ENCODE measurements around the gene CIAO2A. TPM values are rescaled to one million over a fixed set of nuclear protein-coding genes. Genes with fewer than 3 reads are reported as not detected.

The CIAO2A gene
- total RNA-seq, 1 donor from 2014 or later = 39.3 TPM

DNA sequence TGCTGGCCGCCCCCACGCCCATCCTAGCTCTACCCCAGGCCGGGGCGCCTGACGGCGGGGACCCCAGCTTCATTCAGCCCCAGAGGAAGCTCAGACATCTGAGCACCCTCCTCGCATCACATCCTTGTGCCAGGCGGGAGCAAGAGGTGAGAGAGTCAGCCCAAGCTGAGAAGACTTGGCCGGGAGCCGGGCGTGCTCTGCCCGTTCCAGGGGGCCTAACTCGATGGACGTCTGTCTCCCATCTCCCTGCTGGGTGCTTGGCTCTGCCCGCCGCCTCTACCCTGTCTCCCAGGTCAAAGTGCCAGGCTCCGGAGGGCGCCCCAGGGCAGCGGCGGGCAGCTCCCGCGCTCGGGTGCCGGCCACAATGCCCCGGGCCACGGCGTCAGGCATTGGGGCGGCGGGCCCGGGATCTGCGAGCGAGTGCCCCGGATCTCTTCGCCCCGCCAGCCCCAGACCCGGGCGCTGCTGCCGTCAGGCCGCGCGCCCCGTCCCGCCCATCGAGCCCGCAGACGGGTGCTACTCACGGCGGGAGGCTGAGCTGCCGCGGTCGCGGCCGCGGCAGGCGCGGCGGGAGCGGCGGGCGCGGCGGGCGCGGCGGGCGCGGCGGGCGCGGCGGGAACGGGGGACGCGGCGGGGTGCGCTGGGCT is 47.7 kb downstream of the CIAO2A start:
- DNase-seq (ENCODE audit: low spot score in 2 of 2, unreplicated experiment in 2 of 2) = no peak
- no peaks in the 10 kb centered on the region for H3K9me3 Mint-ChIP-seq
- H3K27me3 Mint-ChIP-seq (ENCODE audit: low read depth) = peaks cover 51% of the 10 kb centered on the region
- peaks cover 6% of the 10 kb centered on the region for H3K4me1 Mint-ChIP-seq
- H3K36me3 Mint-ChIP-seq = no peaks in the 10 kb centered on the region
- no peak overlapping the region for H3K27ac Mint-ChIP-seq
- TF ChIP-seq, protein P1, sequence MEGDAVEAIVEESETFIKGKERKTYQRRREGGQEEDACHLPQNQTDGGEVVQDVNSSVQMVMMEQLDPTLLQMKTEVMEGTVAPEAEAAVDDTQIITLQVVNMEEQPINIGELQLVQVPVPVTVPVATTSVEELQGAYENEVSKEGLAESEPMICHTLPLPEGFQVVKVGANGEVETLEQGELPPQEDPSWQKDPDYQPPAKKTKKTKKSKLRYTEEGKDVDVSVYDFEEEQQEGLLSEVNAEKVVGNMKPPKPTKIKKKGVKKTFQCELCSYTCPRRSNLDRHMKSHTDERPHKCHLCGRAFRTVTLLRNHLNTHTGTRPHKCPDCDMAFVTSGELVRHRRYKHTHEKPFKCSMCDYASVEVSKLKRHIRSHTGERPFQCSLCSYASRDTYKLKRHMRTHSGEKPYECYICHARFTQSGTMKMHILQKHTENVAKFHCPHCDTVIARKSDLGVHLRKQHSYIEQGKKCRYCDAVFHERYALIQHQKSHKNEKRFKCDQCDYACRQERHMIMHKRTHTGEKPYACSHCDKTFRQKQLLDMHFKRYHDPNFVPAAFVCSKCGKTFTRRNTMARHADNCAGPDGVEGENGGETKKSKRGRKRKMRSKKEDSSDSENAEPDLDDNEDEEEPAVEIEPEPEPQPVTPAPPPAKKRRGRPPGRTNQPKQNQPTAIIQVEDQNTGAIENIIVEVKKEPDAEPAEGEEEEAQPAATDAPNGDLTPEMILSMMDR (IDR thresholded peaks at IDR 0.05; ENCODE audit: unreplicated experiment) = no peak
- H3K4me3 Mint-ChIP-seq = peak overlapping the region; percentile 61

DNA sequence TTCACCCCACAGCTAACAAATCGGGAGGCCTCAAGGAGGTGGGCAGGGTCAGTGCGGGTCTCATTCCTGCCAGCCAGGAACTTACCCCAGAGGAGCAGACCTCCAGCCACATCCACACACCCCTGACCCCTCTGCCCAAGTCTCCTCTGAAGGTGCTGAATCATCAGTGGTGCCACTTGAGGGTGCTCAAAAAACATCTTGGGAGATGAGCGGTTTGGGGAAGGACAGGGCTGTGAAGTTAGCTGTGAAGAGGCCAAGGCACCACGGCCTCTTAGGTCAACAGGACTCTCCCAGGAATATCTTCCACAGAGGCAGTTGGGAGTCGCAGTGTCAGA is 48.6 kb downstream of the CIAO2A start:
- Mint-ChIP-seq H3K4me1 (peaks cover 6% of the 10 kb centered on the region), H3K9me3 (no peaks in the 10 kb centered on the region), H3K36me3 (no peaks in the 10 kb centered on the region), H3K27me3 (ENCODE audit: low read depth) (peaks cover 51% of the 10 kb centered on the region), H3K4me3 (peak overlapping the region; percentile 61), H3K27ac (no peak overlapping the region)
- TF ChIP-seq, protein P1 (IDR thresholded peaks at IDR 0.05; ENCODE audit: unreplicated experiment) = no peak
- DNase-seq (ENCODE audit: low spot score in 2 of 2, unreplicated experiment in 2 of 2) = no peak

DNA sequence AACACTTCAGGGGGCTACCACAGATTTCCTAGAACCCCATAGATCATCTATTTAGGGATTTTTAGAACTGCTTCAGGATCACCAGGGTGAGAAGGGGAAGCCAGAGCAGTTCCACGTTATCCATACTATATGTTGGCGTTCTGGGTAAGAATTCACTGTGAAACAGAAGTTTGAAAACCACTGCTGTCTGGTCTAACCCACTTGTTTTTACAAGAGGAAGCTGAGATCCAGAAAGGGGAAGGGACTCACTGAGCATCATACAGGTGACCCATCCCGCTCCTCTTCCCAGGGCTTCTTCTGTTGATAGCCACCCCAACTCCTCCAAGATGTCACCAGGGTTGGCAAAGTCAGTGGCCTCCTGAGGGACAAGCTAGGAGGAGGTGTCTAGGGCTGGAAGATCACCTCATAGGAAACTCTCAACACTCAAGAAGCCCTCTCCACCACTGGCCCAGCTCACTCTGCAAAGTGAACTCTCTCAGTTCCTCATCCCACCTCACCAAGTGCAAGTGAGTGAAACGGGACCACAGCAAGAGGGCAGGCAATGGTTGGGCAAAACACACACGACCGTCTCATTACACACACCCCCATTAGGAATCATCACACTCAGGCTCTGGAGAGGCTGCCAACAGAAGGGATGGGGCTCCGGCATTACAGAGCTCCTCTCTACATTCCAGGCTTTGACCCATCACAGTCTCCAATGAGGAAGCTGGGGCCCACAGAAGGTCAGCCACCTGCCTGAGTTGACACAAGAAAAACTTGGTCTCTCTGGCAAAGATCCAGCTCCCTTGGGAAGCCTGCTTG is 49.1 kb downstream of the CIAO2A start:
- H3K4me3 Mint-ChIP-seq = peak overlapping the region; percentile 61

DNA sequence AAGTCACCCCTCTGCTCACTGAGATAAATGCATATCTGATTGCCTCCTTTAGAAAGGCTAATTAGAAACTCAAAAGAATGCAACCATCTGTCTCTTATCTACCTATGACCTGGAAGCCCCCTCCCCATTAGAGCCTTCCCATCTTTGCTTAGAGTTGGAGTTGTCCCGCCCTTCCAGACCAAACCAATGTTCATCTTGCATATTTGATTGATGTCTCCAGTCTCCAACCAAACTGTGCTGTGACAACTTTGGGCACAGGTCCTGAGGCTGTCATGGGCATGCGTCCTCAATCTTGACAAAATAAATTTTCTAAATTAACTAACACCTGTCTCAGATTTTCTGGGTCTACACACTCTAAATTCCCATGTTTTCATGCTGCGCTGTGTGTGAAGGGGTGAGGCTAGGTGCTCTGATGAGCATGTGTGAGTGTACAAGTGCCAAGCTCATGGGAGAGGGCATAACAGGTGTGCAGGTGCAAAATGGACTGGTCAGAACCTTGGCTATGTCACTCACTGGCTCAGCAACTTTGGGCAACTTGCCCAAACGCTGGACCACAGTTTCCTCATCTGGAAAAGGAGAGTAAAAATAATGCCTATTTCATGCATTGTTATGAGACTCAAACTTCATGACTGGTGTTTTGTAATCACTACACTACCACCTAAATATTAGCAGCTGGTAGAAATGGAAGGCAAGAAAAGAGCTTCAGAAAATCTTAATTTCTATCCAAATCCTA is 54.6 kb downstream of the CIAO2A start:
- DNase-seq (ENCODE audit: low spot score in 2 of 2, unreplicated experiment in 2 of 2) = no peak
- no peak overlapping the region for H3K4me3 Mint-ChIP-seq
- H3K36me3 Mint-ChIP-seq = no peaks in the 10 kb centered on the region
- no peaks in the 10 kb centered on the region for H3K4me1 Mint-ChIP-seq
- TF ChIP-seq, protein P1 (IDR thresholded peaks at IDR 0.05; ENCODE audit: unreplicated experiment) = no peak
- H3K9me3 Mint-ChIP-seq = no peaks in the 10 kb centered on the region
- H3K27me3 Mint-ChIP-seq (ENCODE audit: low read depth) = peaks cover 10% of the 10 kb centered on the region
- no peak overlapping the region for H3K27ac Mint-ChIP-seq

More for the DNA sequence above, 49.1 kb downstream of the CIAO2A start:
- H3K27me3 Mint-ChIP-seq (ENCODE audit: low read depth) = peaks cover 51% of the 10 kb centered on the region
- no peak for DNase-seq (ENCODE audit: low spot score in 2 of 2, unreplicated experiment in 2 of 2)
- H3K9me3 Mint-ChIP-seq = no peaks in the 10 kb centered on the region
- no peak overlapping the region for H3K27ac Mint-ChIP-seq
- H3K4me1 Mint-ChIP-seq = peaks cover 6% of the 10 kb centered on the region
- H3K36me3 Mint-ChIP-seq = no peaks in the 10 kb centered on the region
- TF ChIP-seq, protein P1 (IDR thresholded peaks at IDR 0.05; ENCODE audit: unreplicated experiment) = no peak

DNA sequence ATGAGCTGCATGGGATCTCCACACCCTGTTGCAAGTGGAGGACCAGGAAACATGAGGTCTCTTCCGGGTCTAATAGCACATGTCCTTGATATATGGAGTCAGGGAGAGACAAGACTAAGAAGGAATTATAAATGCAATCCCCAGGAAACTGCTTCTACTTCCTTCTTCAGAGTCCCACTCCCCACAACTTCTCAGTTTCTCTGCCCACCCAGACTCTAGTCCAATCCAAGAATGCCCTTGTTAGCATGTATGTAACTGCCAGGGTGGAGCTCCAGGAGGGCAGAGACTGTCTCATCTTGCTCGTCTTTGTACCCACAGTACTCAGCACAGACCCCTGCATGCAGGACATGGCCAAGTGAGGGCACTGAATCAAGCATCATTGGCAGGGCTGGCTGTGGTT is 55.7 kb downstream of the CIAO2A start:
- no peaks in the 10 kb centered on the region for H3K36me3 Mint-ChIP-seq
- no peak overlapping the region for H3K27ac Mint-ChIP-seq
- peaks cover 4% of the 10 kb centered on the region for H3K27me3 Mint-ChIP-seq (ENCODE audit: low read depth)
- DNase-seq (ENCODE audit: low spot score in 2 of 2, unreplicated experiment in 2 of 2) = no peak
- no peaks in the 10 kb centered on the region for H3K9me3 Mint-ChIP-seq
- no peaks in the 10 kb centered on the region for H3K4me1 Mint-ChIP-seq
- no peak overlapping the region for H3K4me3 Mint-ChIP-seq
- TF ChIP-seq, protein P1 (IDR thresholded peaks at IDR 0.05; ENCODE audit: unreplicated experiment) = no peak

All from mesothelial cell of epicardium (in vitro differentiated cells).